Activated T-cell treated with anti-CD3 and anti-CD28 coated beads, Interleukin-2, amount 50 U/mL, for 48 hours (primary cell): ENCODE measurements around the gene GJA8.
"Not testable (repeated sequence)": the region's sequence is repeated elsewhere in the genome, so short reads cannot be mapped to it uniquely, and the experiment has no call there.

Experiments
- DNase-seq, 2 experiments: peaks; one replicate each; pipeline ENCODE4 v3.0.0-alpha.2; 2020

The GJA8 gene

GRCh38 chr1:147928236-147929132 is 25.9 kb downstream of the GJA8 start, which contains the start of gene GPR89B:
Gene GPR89B, plus strand, starts transcription at chr1:147928420. Its CDS starts 117 bp downstream, at chr1:147928537.
- DNase-seq, result peak; percentile 93 to 96

GRCh38 chr1:147931137-147931536 is 28.5 kb downstream of the GJA8 start:
- DNase-seq, result not testable (repeated sequence)

DNA sequence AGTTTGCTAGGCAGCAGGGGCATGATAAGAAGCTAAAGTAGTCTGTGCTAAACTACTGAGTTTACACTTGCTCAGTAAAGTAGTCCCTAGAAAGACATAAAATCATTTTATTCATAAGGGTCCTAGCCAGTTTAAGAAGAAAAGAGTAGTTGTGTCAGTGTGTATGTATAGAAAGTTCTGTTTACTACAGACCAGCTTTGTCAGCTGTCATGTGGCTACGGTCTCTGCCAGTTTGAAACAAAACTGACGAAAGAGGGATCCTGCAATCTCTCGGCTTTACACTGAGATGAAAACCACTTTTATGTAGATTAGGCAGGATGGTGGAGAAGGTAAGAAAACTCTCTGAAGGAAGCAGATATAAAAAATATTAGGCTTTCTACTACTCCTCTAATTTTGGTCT is 32.7 kb downstream of the GJA8 start:
- DNase-seq, result not testable (repeated sequence)

GRCh38 chr1:147940456-147940855 is 37.9 kb downstream of the GJA8 start:
- DNase-seq, result not testable (repeated sequence)

- not testable (repeated sequence) for DNase-seq
These were observed 40.0 kb downstream of the GJA8 start for GRCh38 chr1:147942563-147942962.

GRCh38 chr1:147949517-147949916 is 46.9 kb downstream of the GJA8 start:
- DNase-seq, result not testable (repeated sequence)
